OCI-LY3 (cell line): Measurements from ENCODE around the gene CAMK1.

Experiments
- H2AFZ ChIP-seq: fragments of 200-600, 300-600 bp; shearing (Covaris generic); 2 replicates; pipeline ENCODE4 v1.6.0; 2014; ENCODE audit warnings: antibody characterized with exemption, low read depth, low read length
- H3K27ac ChIP-seq: fragments of 200-600, 300-600 bp; sonication (generic); 2 replicates; pipeline ENCODE4 v1.5.1; 2014; ENCODE audit warnings: mild to moderate bottlenecking, low read length, moderate library complexity, mixed read lengths
- H3K27me3 ChIP-seq: fragments of 200-600, 300-600 bp; sonication (generic); 2 replicates; pipeline ENCODE4 v1.6.1; 2014; ENCODE audit warnings: low read depth, low read length, mixed read lengths
- H3K36me3 ChIP-seq: fragments of 200-600, 300-600 bp; sonication (generic); replicated peaks from 2 replicates; pipeline ENCODE3; 2014; ENCODE audit warnings: low read depth, low read length, mixed read lengths
- H3K4me1 ChIP-seq: fragments of 300-600, 200-600 bp; sonication (generic); 2 replicates; pipeline ENCODE4 v1.6.1; 2014; ENCODE audit warnings: low read length, mixed read lengths
- H3K4me2 ChIP-seq: fragments of 200-600, 300-600 bp; sonication (generic); 2 replicates; pipeline ENCODE4 v1.6.1; 2014; ENCODE audit warnings: low read length, mixed read lengths
- H3K4me3 ChIP-seq: fragments of 300-600, 200-600 bp; sonication (generic); 2 replicates; pipeline ENCODE4 v1.5.1; 2014; ENCODE audit warnings: antibody characterized with exemption, mild to moderate bottlenecking, low read length, moderate library complexity
- H3K79me2 ChIP-seq: fragments of 300-600, 200-600 bp; shearing (Covaris generic); 2 replicates; pipeline ENCODE4 v1.6.1; 2014; ENCODE audit warnings: mild to moderate bottlenecking, low read length, mixed read lengths
- H3K9ac ChIP-seq: fragments of 300-600, 200-600 bp; shearing (Covaris generic); 2 replicates; pipeline ENCODE4 v1.6.0; 2014; ENCODE audit warnings: mild to moderate bottlenecking, low read length, moderate library complexity
- H3K9me3 ChIP-seq: fragments of 200-600, 300-600 bp; shearing (Covaris generic); 2 replicates; pipeline ENCODE4 v1.6.1; 2014; ENCODE audit warnings: low read length, mixed read lengths; ENCODE audit not compliant: insufficient read depth
- H4K20me1 ChIP-seq: fragments of 200-600, 300-600 bp; sonication (generic); 2 replicates; pipeline ENCODE4 v1.6.1; 2016; ENCODE audit warnings: low read length, mixed read lengths; ENCODE audit not compliant: insufficient read depth
- CTCF ChIP-seq: fragments of 200-600, 300-600 bp; sonication (generic); IDR thresholded peaks from 2 replicates; pipeline ENCODE4 v1.5.1; 2014; ENCODE audit warnings: antibody characterized with exemption, low read length, low read depth
- EZH2phosphoT487 ChIP-seq: fragments of 200-600 bp; shearing (Covaris generic); IDR thresholded peaks from 2 replicates; pipeline ENCODE4 v1.6.1; 2018; ENCODE audit warnings: antibody characterized with exemption, mixed run types, low read depth

The CAMK1 gene

GRCh38 chr3:9765865-9766264 is 3.9 kb downstream of the CAMK1 start:
- Histone ChIP-seq H3K9me3 (no peaks in the 10 kb centered on the region), H3K4me1 (no peaks in the 10 kb centered on the region), H3K27me3 (no peaks in the 10 kb centered on the region), H3K79me2 (no peaks in the 10 kb centered on the region), H3K4me2 (no peak overlapping the region), H3K27ac (no peak overlapping the region), H2AFZ (no peak overlapping the region), H3K36me3 (no peaks in the 10 kb centered on the region), H3K9ac (no peak overlapping the region), H4K20me1 (no peaks in the 10 kb centered on the region), H3K4me3 (no peak overlapping the region)
- TF ChIP-seq CTCF (no peak), EZH2phosphoT487 (no peak)

- TF ChIP-seq CTCF (no peak), EZH2phosphoT487 (no peak)
- no peak overlapping the region for H3K9ac ChIP-seq
These were observed 6.9 kb downstream of the CAMK1 start for GRCh38 chr3:9762871-9763270.

DNA sequence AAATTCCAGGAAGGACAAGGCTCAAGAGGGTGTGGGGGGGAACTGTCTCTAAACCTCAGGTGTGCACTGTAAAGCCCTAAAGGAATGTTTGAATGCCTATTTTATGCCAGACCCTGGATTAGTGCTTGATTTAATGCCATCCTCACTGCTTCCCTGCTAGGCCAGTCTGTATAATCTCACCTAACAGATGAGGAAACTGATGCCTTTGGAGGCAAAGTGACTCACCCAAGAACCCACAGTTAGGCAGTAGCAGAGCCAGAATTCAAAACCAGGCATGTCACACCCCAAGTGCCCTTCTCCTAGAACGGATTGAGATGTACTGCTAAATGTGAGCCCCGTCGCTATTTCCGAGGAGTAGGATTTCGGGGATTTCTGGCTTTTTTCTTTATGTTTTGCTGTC is 7.8 kb downstream of the CAMK1 start:
- TF ChIP-seq EZH2phosphoT487 (no peak), CTCF (no peak)
- Histone ChIP-seq H4K20me1 (no peaks in the 10 kb centered on the region), H3K36me3 (peaks cover 4% of the 10 kb centered on the region)

More at GRCh38 chr3:9762871-9763270, 6.9 kb downstream of the CAMK1 start:
- H3K79me2 ChIP-seq, result no peaks in the 10 kb centered on the region
- H3K4me3 ChIP-seq, result no peak overlapping the region
- no peak overlapping the region for H2AFZ ChIP-seq
- H3K4me1 ChIP-seq, result no peaks in the 10 kb centered on the region
- H3K9me3 ChIP-seq, result no peaks in the 10 kb centered on the region
- no peaks in the 10 kb centered on the region for H3K36me3 ChIP-seq
- H3K4me2 ChIP-seq, result no peak overlapping the region
- no peak overlapping the region for H3K27ac ChIP-seq
- no peaks in the 10 kb centered on the region for H4K20me1 ChIP-seq
- H3K27me3 ChIP-seq, result no peaks in the 10 kb centered on the region

GRCh38 chr3:9760779-9761505 is 8.8 kb downstream of the CAMK1 start:
- TF ChIP-seq CTCF (no peak), EZH2phosphoT487 (no peak)
- Histone ChIP-seq H2AFZ (no peak overlapping the region), H3K4me1 (no peaks in the 10 kb centered on the region), H3K27ac (no peak overlapping the region), H3K27me3 (no peaks in the 10 kb centered on the region), H4K20me1 (no peaks in the 10 kb centered on the region), H3K9ac (no peak overlapping the region), H3K4me3 (no peak overlapping the region), H3K36me3 (peaks cover 4% of the 10 kb centered on the region), H3K9me3 (no peaks in the 10 kb centered on the region), H3K4me2 (no peak overlapping the region), H3K79me2 (no peaks in the 10 kb centered on the region)

More for the DNA sequence above, 7.8 kb downstream of the CAMK1 start:
- no peak overlapping the region for H3K9ac ChIP-seq
- H2AFZ ChIP-seq, result no peak overlapping the region
- no peak overlapping the region for H3K27ac ChIP-seq
- no peak overlapping the region for H3K4me2 ChIP-seq
- no peaks in the 10 kb centered on the region for H3K79me2 ChIP-seq
- no peaks in the 10 kb centered on the region for H3K9me3 ChIP-seq
- no peak overlapping the region for H3K4me3 ChIP-seq
- H3K4me1 ChIP-seq, result no peaks in the 10 kb centered on the region
- H3K27me3 ChIP-seq, result no peaks in the 10 kb centered on the region
